Upper lobe of left lung (tissue), 4 donors: ENCODE results near the gene TPRX2.

Experiments
- EP300 ChIP-seq, 4 donors: sonication (generic); formaldehyde crosslinking; IDR thresholded peaks; one replicate each; pipeline ENCODE4 v1.5.1; 2017; ENCODE audit warnings: antibody characterized with exemption in 4 of 4, control low read depth in 2 of 4
- POLR2A ChIP-seq, 4 donors: fragments of 450-650 bp; IDR thresholded peaks; one replicate each; pipeline ENCODE4 v1.5.1; 2016 to 2017; ENCODE audit warnings: antibody characterized with exemption in 4 of 4, mild to moderate bottlenecking in 2 of 4
- POLR2AphosphoS5 ChIP-seq, 2 donors: sonication (generic); formaldehyde crosslinking; IDR thresholded peaks; one replicate each; pipeline ENCODE4 v1.5.1; 2017; ENCODE audit warnings: antibody characterized with exemption in 2 of 2
- TF ChIP-seq, protein P1 (sequence below), 6 experiments: fragments of 450-650 bp in 4 of 6; fragments of 200-600 bp in 2 of 6; sonication (generic) in 2 of 6; IDR thresholded peaks; one replicate each; pipeline ENCODE4 v1.5.1; 2016 to 2019; ENCODE audit warnings: antibody characterized with exemption in 6 of 6

DNA sequence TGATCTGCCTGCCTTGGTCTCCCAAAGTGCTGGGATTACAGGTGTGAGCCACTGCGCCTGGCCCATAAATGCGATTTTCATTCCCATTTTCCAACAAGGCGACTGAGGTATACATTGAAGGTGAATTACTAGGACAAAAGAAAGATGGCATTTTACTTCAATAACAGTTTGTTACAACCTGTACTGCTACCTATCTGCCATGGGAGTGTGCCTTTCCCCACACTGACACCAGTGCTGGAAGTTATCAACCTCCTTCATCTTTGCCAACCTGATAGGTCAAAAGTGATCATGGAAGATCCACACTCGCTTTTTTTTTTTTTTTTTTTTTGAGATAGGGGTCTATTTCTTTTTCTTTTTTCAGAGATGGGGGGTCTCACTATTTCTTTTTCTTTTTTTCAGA lies 26.3 kb upstream of the TPRX2 start:
- TF ChIP-seq EP300 (IDR thresholded peaks at IDR 0.05) = no peak
- TF ChIP-seq, protein P1, sequence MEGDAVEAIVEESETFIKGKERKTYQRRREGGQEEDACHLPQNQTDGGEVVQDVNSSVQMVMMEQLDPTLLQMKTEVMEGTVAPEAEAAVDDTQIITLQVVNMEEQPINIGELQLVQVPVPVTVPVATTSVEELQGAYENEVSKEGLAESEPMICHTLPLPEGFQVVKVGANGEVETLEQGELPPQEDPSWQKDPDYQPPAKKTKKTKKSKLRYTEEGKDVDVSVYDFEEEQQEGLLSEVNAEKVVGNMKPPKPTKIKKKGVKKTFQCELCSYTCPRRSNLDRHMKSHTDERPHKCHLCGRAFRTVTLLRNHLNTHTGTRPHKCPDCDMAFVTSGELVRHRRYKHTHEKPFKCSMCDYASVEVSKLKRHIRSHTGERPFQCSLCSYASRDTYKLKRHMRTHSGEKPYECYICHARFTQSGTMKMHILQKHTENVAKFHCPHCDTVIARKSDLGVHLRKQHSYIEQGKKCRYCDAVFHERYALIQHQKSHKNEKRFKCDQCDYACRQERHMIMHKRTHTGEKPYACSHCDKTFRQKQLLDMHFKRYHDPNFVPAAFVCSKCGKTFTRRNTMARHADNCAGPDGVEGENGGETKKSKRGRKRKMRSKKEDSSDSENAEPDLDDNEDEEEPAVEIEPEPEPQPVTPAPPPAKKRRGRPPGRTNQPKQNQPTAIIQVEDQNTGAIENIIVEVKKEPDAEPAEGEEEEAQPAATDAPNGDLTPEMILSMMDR (IDR thresholded peaks at IDR 0.05) = no peak
- TF ChIP-seq POLR2AphosphoS5 (IDR thresholded peaks at IDR 0.05) = no peak
- no peak for TF ChIP-seq POLR2A (IDR thresholded peaks at IDR 0.05)
